ENCODE data around the gene CSAD. TPM values are rescaled to one million over a fixed set of nuclear protein-coding genes. Genes with fewer than 3 reads are reported as not detected.

CSAD gene
- total and polyA plus RNA-seq, 2 experiments from 2014 or later, result 8.6 to 14.2 TPM

DNA sequence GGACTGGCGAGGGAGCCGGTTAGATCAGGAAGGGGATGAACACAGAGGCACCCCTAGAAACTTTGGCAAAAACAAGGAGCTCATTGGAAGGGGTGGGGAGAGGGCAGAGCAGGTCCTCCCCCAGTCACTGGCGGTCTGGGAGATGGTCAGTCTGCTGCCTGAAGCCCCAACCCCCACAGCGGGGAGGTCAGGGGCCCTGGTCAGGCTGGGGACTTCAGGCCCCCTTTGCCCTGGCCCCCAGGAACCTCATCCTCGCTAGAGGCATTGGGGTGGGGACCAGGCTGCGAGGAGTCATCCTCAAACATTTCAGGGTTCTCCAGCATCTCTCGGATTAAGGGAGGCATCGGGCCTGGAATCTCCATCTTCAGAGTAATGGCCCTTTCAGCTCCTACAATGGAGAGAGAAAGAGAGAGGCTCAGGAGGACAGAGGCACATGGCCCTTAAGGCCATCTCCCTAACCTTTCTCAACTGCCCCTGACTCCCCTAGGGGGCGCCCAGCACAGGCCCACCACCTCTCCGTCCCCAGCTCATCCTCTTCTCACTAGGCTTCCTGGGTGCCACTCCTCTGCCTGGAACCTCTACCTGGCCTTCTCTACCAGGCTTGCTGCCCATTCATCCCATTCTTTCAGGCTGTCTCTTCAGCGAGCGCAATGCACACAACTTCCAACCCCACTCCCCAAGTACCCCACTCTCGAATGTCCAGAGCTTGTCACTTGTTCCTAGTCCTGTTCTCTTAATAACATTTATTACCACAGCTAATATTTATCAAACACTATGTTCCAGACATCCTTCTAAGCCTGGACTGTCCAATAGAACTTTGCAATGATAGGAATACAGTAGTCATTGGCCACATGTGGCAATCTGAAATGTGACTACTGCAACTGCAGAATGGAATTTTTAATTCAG is 31.0 kb upstream of the CSAD start:
- WGBS, 2 experiments (ENCODE audit: low coverage in 1 of 2, low lambda C conversion rate in 2 of 2, missing lambda C conversion rate in 2 of 2), result 85 to 86% methylated on average over 13 of the region's 13 CpGs

DNA sequence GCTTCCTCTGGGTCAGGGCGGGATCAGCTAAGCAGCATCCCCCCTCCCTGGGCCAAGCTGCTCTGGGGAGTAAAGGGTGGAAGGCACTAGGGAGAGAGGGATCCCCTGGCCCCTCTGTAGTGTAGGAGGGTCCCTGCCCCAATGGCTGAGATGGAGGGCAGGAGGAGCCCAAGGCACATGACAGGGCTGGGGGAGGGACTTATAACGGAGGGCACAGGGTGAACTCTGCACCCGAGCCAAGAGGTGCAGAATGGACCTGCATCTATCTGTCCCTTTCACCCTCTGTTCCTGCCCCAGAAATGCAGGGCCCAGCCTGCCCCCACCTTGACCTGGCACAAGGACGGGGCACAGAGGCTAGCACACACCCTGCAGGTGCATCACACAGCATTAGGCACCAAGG is 30.1 kb upstream of the CSAD start:
- DNase-seq, result no peak
- peaks cover 51% of the 10 kb centered on the region for H3F3A ChIP-seq (ENCODE audit: insufficient read depth)
- H4K20me1 ChIP-seq (ENCODE audit: insufficient read depth), result no peaks in the 10 kb centered on the region
- no peak overlapping the region for H3K4me2 ChIP-seq (ENCODE audit: unreplicated experiment)
- H3K4me3 ChIP-seq, result no peak overlapping the region
- no peak overlapping the region for H3K27ac ChIP-seq
- no peak overlapping the region for H3K9ac ChIP-seq
- TF ChIP-seq EZH2 (IDR thresholded peaks at IDR 0.05; ENCODE audit: insufficient read depth, poor library complexity, severe bottlenecking) (no peak), EZH2phosphoT487 (IDR thresholded peaks at IDR 0.05; ENCODE audit: insufficient read depth, low read depth) (no peak)
- no peaks in the 10 kb centered on the region for H3K9me3 ChIP-seq (ENCODE audit: low read depth)
- H3K27me3 ChIP-seq (replicated peaks; ENCODE audit: insufficient read depth), result no peaks in the 10 kb centered on the region
- in situ Hi-C loops (cut with MboI), result loop anchor here (10.0 kb wide), 1 partner anchor 74 kb away; no protein-coding TSS in a partner anchor
- H2AFZ ChIP-seq, result no peak overlapping the region
- peaks cover 53% of the 10 kb centered on the region for H3K36me3 ChIP-seq (ENCODE audit: low read depth)
- peaks cover 21% of the 10 kb centered on the region for H3K4me1 ChIP-seq (ENCODE audit: insufficient read depth)
- WGBS, 2 experiments (ENCODE audit: low coverage in 1 of 2, low lambda C conversion rate in 2 of 2, missing lambda C conversion rate in 2 of 2), result 55 to 61% methylated on average over 4 of the region's 4 CpGs
- no peaks in the 10 kb centered on the region for H3K9me2 ChIP-seq (ENCODE audit: insufficient read depth)
- peaks cover 22% of the 10 kb centered on the region for H3K79me2 ChIP-seq (ENCODE audit: insufficient read depth)

More for the DNA sequence above, 31.0 kb upstream of the CSAD start:
- no peak overlapping the region for H3K27ac ChIP-seq
- no peak for DNase-seq
- H3K79me2 ChIP-seq (ENCODE audit: insufficient read depth), result peaks cover 31% of the 10 kb centered on the region
- no peaks in the 10 kb centered on the region for H3K9me2 ChIP-seq (ENCODE audit: insufficient read depth)
- peaks cover 50% of the 10 kb centered on the region for H3F3A ChIP-seq (ENCODE audit: insufficient read depth)
- H3K4me3 ChIP-seq, result no peak overlapping the region
- TF ChIP-seq EZH2phosphoT487 (IDR thresholded peaks at IDR 0.05; ENCODE audit: insufficient read depth, low read depth) (no peak), EZH2 (IDR thresholded peaks at IDR 0.05; ENCODE audit: insufficient read depth, poor library complexity, severe bottlenecking) (no peak)
- no peak overlapping the region for H2AFZ ChIP-seq
- H3K36me3 ChIP-seq (ENCODE audit: low read depth), result peaks cover 53% of the 10 kb centered on the region
- H3K4me2 ChIP-seq (ENCODE audit: unreplicated experiment), result no peak overlapping the region
- peaks cover 21% of the 10 kb centered on the region for H3K4me1 ChIP-seq (ENCODE audit: insufficient read depth)
- H4K20me1 ChIP-seq (ENCODE audit: insufficient read depth), result no peaks in the 10 kb centered on the region
- no peaks in the 10 kb centered on the region for H3K27me3 ChIP-seq (replicated peaks; ENCODE audit: insufficient read depth)
- H3K9ac ChIP-seq, result no peak overlapping the region
- H3K9me3 ChIP-seq (ENCODE audit: low read depth), result no peaks in the 10 kb centered on the region
- in situ Hi-C loops (cut with MboI), result loop anchor here (10.0 kb wide), 1 partner anchor 73 kb away; no protein-coding TSS in a partner anchor

DNA sequence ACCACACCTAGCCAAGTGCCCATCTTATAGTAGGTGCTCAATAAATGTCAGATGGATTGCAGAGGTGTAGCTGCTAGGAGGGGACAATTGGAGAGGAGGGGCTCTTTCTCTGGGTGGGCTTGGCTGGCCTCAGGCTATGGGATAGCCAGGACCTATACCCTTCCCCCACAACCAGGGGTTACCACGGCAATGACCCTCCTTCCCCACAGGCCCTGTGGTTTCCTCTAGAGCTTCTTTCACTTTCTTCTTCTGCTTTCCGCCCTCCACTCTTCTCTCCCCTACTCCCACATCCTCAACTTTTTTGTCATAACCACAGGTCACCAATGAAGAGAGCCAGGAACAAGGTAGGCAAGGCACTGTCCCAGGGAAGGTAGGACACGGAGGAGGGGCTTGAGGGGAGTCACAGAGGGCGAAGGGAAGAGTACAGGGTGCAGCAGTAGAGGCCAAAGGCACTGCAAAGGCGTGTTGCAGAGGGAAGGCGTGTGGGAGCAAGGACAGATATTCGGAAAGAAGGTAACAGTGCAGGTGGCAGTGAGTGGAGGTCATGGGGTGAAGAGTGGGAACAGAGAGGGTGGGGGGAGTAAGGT is 28.2 kb upstream of the CSAD start:
- no peak overlapping the region for H3K4me2 ChIP-seq (ENCODE audit: unreplicated experiment)
- no peak overlapping the region for H3K4me3 ChIP-seq
- WGBS, 2 experiments (ENCODE audit: low coverage in 1 of 2, low lambda C conversion rate in 2 of 2, missing lambda C conversion rate in 2 of 2), result 71 to 73% methylated on average over 7 of the region's 7 CpGs
- no peak overlapping the region for H2AFZ ChIP-seq
- H4K20me1 ChIP-seq (ENCODE audit: insufficient read depth), result no peaks in the 10 kb centered on the region
- no peak overlapping the region for H3K27ac ChIP-seq
- DNase-seq, result no peak
- in situ Hi-C loops (cut with MboI), result no loop called here
- peaks cover 54% of the 10 kb centered on the region for H3F3A ChIP-seq (ENCODE audit: insufficient read depth)
- no peak overlapping the region for H3K9ac ChIP-seq
- H3K9me3 ChIP-seq (ENCODE audit: low read depth), result no peaks in the 10 kb centered on the region
- H3K9me2 ChIP-seq (ENCODE audit: insufficient read depth), result no peaks in the 10 kb centered on the region
- H3K4me1 ChIP-seq (ENCODE audit: insufficient read depth), result peaks cover 19% of the 10 kb centered on the region
- 0 out of 2 replicates have a peak, but pooled peaks cover 3% of the 10 kb centered on the region for H3K79me2 ChIP-seq (ENCODE audit: insufficient read depth)
- H3K36me3 ChIP-seq (ENCODE audit: low read depth), result peaks cover 45% of the 10 kb centered on the region
- no peak for TF ChIP-seq EZH2phosphoT487 (IDR thresholded peaks at IDR 0.05; ENCODE audit: insufficient read depth, low read depth)
- TF ChIP-seq EZH2 (IDR thresholded peaks at IDR 0.05; ENCODE audit: insufficient read depth, poor library complexity, severe bottlenecking), result no peak
- H3K27me3 ChIP-seq (replicated peaks; ENCODE audit: insufficient read depth), result no peaks in the 10 kb centered on the region

DNA sequence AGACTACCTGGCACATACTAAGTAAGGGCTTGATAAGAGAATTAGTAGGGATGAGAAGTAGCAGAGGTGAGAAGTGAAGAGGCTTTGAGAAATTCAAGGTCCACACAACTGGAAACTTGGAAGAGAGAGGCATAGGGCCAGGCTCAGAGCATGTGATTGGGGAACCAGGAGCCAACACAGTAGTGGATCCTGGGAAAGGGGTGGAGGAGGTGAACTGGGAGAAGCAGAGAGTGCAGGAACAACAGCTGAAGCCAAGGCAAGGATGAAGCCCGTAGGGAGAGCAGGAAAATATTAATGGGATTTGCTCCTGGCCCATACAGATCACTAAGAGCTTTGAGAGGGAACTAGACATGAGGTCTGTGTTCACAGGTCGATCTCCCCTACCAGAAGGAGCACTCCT is 27.7 kb upstream of the CSAD start:
- H3K27ac ChIP-seq, result no peak overlapping the region
- WGBS, 2 experiments (ENCODE audit: low coverage in 1 of 2, low lambda C conversion rate in 2 of 2, missing lambda C conversion rate in 2 of 2), result 50 to 55% methylated on average over 2 of the region's 2 CpGs
- H2AFZ ChIP-seq, result no peak overlapping the region
- peaks cover 19% of the 10 kb centered on the region for H3K4me1 ChIP-seq (ENCODE audit: insufficient read depth)
- no peak for TF ChIP-seq EZH2phosphoT487 (IDR thresholded peaks at IDR 0.05; ENCODE audit: insufficient read depth, low read depth)
- no peak for TF ChIP-seq EZH2 (IDR thresholded peaks at IDR 0.05; ENCODE audit: insufficient read depth, poor library complexity, severe bottlenecking)
- peaks cover 40% of the 10 kb centered on the region for H3K36me3 ChIP-seq (ENCODE audit: low read depth)
- no peaks in the 10 kb centered on the region for H3K27me3 ChIP-seq (replicated peaks; ENCODE audit: insufficient read depth)
- H3K9me2 ChIP-seq (ENCODE audit: insufficient read depth), result no peaks in the 10 kb centered on the region
- peaks cover 52% of the 10 kb centered on the region for H3F3A ChIP-seq (ENCODE audit: insufficient read depth)
- H3K79me2 ChIP-seq (ENCODE audit: insufficient read depth), result no peaks in the 10 kb centered on the region
- H3K9ac ChIP-seq, result no peak overlapping the region
- H3K4me3 ChIP-seq, result no peak overlapping the region
- no peak for DNase-seq
- in situ Hi-C loops (cut with MboI), result no loop called here
- no peaks in the 10 kb centered on the region for H4K20me1 ChIP-seq (ENCODE audit: insufficient read depth)
- no peaks in the 10 kb centered on the region for H3K9me3 ChIP-seq (ENCODE audit: low read depth)
- H3K4me2 ChIP-seq (ENCODE audit: unreplicated experiment), result no peak overlapping the region
